Chondrocyte (in vitro differentiated cells): Measurements from ENCODE around the gene DFFA. TPM values are rescaled to one million over a fixed set of nuclear protein-coding genes. Genes with fewer than 3 reads are reported as not detected.
A peak's percentile ranks its signal among the peaks of the same experiment; 100 is the strongest.

ENCODE experiments used
- DNase-seq: peaks from one replicate; pipeline ENCODE4 v3.0.0; 2021; ENCODE audit warnings: mixed read lengths, low spot score
- H3K27ac Mint-ChIP-seq: one replicate; pipeline ENCODE4 v1.8.0; 2021; ENCODE audit warnings: mild to moderate bottlenecking, moderate library complexity, mixed read lengths; ENCODE audit not compliant: unreplicated experiment
- H3K27me3 Mint-ChIP-seq: 2 replicates; pipeline ENCODE4 v1.8.0; 2021; ENCODE audit warnings: low read depth, mixed read lengths
- H3K36me3 Mint-ChIP-seq: 2 replicates; pipeline ENCODE4 v1.8.0; 2021; ENCODE audit warnings: low read depth, mixed read lengths
- H3K4me1 Mint-ChIP-seq: 2 replicates; pipeline ENCODE4 v1.8.0; 2021; ENCODE audit warnings: low read depth, mild to moderate bottlenecking, mixed read lengths
- H3K4me3 Mint-ChIP-seq: one replicate; pipeline ENCODE4 v1.8.0; 2021; ENCODE audit warnings: mild to moderate bottlenecking, moderate library complexity, mixed read lengths; ENCODE audit not compliant: unreplicated experiment
- H3K9me3 Mint-ChIP-seq: 2 replicates; pipeline ENCODE4 v1.8.0; 2021; ENCODE audit warnings: low read depth, mixed read lengths
- total RNA-seq: library from RNA; stranded (reverse); gene quantifications from 3 replicates; pipeline ENCODE4 v1.2.1, GENCODE V29; 2021
- TF ChIP-seq, protein P1 (sequence below): fragments of 200-600 bp; sonication (generic); IDR thresholded peaks from 2 replicates; pipeline ENCODE4 v1.5.0; 2021; ENCODE audit warnings: antibody characterized with exemption, mild to moderate bottlenecking, moderate library complexity

DFFA gene
- total RNA-seq, 1 donor from 2014 or later: 33.7 TPM

GRCh38 chr1:10517677-10517982 lies 45.3 kb upstream of the DFFA start:
- no peak overlapping the region for H3K27ac Mint-ChIP-seq

GRCh38 chr1:10516925-10517676 lies 44.8 kb upstream of the DFFA start:
- H3K27me3 Mint-ChIP-seq: no peaks in the 10 kb centered on the region
- H3K27ac Mint-ChIP-seq: no peak overlapping the region
- H3K36me3 Mint-ChIP-seq: peaks cover 2% of the 10 kb centered on the region
- TF ChIP-seq, protein P1, sequence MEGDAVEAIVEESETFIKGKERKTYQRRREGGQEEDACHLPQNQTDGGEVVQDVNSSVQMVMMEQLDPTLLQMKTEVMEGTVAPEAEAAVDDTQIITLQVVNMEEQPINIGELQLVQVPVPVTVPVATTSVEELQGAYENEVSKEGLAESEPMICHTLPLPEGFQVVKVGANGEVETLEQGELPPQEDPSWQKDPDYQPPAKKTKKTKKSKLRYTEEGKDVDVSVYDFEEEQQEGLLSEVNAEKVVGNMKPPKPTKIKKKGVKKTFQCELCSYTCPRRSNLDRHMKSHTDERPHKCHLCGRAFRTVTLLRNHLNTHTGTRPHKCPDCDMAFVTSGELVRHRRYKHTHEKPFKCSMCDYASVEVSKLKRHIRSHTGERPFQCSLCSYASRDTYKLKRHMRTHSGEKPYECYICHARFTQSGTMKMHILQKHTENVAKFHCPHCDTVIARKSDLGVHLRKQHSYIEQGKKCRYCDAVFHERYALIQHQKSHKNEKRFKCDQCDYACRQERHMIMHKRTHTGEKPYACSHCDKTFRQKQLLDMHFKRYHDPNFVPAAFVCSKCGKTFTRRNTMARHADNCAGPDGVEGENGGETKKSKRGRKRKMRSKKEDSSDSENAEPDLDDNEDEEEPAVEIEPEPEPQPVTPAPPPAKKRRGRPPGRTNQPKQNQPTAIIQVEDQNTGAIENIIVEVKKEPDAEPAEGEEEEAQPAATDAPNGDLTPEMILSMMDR: no peak
- H3K4me3 Mint-ChIP-seq: no peak overlapping the region
- no peaks in the 10 kb centered on the region for H3K9me3 Mint-ChIP-seq
- no peak for DNase-seq
- peaks cover 28% of the 10 kb centered on the region for H3K4me1 Mint-ChIP-seq

More at GRCh38 chr1:10517677-10517982, 45.3 kb upstream of the DFFA start:
- Mint-ChIP-seq H3K4me3 (no peak overlapping the region), H3K27me3 (no peaks in the 10 kb centered on the region), H3K9me3 (no peaks in the 10 kb centered on the region), H3K36me3 (peaks cover 2% of the 10 kb centered on the region), H3K4me1 (peaks cover 28% of the 10 kb centered on the region)
- TF ChIP-seq, protein P1: no peak
- no peak for DNase-seq

DNA sequence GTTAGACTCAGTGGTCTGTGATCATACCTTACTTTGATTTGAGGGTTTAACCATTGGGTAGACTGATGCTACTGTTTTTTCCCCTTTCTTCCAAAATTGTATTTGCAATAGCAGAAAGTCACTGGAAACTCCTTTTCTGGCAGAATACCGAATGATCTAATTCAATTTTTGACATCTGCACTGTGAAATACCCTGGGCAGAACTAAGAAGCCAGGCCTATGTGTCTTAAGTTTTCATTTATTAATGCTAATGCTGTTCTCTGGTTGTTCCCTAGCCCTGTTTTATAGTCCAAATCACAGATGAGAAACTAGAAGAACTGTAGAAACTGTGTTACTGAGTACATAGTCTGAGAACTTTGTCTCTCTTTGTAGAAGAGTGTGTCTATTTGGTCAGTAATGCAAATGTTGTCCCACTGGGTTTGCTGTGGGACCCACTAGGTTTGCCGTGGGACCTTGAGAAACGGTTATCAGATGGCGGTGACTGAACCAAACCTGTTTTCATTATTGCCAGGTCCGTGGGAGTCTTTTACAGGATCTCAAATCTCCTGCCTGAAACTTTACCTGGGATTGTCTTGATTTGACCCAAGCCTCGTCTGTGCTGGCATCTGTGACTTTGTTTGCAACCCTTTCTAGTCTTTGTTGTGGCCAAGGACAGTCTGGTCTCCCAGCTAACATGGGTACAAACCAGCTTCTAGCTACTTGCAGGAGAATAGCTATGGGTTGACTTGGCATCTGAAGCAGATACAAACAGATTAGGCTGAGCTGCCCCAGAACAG lies 43.8 kb upstream of the DFFA start:
- Mint-ChIP-seq H3K9me3 (no peaks in the 10 kb centered on the region), H3K4me1 (peaks cover 34% of the 10 kb centered on the region), H3K27me3 (no peaks in the 10 kb centered on the region), H3K4me3 (no peak overlapping the region), H3K27ac (no peak overlapping the region), H3K36me3 (peaks cover 2% of the 10 kb centered on the region)
- TF ChIP-seq, protein P1: no peak
- DNase-seq: no peak

GRCh38 chr1:10515301-10515975 lies 43.1 kb upstream of the DFFA start:
- no peak for DNase-seq
- Mint-ChIP-seq H3K36me3 (peaks cover 2% of the 10 kb centered on the region), H3K27ac (no peak overlapping the region), H3K9me3 (no peaks in the 10 kb centered on the region), H3K27me3 (no peaks in the 10 kb centered on the region), H3K4me3 (no peak overlapping the region), H3K4me1 (peaks cover 41% of the 10 kb centered on the region)
- TF ChIP-seq, protein P1: no peak

DNA sequence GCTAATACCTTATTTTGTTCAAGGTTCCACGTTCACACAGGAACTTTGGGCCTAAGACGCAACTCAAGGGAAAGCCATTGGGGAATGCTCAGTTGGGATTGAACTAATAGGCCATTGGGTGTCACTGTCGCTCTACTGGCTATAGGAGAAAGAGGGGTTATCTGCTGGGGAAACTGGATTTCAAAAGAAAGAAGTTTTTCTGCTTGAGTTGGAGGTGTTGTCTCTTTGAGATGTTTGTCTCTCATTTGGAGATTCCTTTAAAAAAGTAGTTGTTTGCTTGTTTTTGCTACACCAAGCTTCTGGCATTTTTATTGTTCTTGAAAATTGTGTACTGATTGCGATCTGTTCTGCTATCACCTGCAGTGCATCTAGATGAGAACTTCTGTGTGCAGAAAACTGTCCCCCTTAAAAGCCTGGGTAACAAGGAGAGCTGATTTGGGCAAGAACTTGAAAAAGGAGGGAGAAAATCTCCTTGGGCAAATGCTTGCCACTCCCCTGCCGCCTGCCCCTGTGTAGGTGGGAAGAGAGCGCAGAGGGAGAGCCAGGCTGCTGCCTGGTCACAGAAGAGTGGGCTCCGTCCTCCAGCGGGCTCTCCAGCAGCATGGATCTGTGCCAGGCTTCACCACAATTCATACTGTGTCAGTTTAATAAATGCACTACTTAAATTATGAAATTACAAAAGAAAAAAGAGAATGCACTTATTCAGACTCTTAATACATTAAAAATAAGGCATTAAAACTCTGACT lies 42.3 kb upstream of the DFFA start:
- TF ChIP-seq, protein P1: peak; percentile 78
- H3K4me3 Mint-ChIP-seq: no peak overlapping the region
- H3K36me3 Mint-ChIP-seq: peaks cover 1% of the 10 kb centered on the region
- H3K4me1 Mint-ChIP-seq: peaks cover 49% of the 10 kb centered on the region
- H3K9me3 Mint-ChIP-seq: no peaks in the 10 kb centered on the region
- no peaks in the 10 kb centered on the region for H3K27me3 Mint-ChIP-seq
- DNase-seq: no peak
- H3K27ac Mint-ChIP-seq: no peak overlapping the region
